DOHH2 (cell line): ENCODE data around the gene HES4.

Experiments
- H3F3A ChIP-seq: fragments of 200-600 bp; sonication (generic), shearing (Covaris generic); 2 replicates; pipeline ENCODE4 v1.6.0; 2016; ENCODE audit warnings: antibody characterized with exemption, mild to moderate bottlenecking; ENCODE audit not compliant: control insufficient read depth, insufficient read depth
- H3K27ac ChIP-seq: fragments of 200-600 bp; sonication (generic); 2 replicates; pipeline ENCODE4 v1.5.1; 2014; ENCODE audit warnings: low read depth, mild to moderate bottlenecking, low read length, moderate library complexity
- H3K27me3 ChIP-seq: fragments of 200-600 bp; sonication (generic); 2 replicates; pipeline ENCODE4 v1.6.1; 2014; ENCODE audit warnings: mild to moderate bottlenecking, low read length, mixed read lengths; ENCODE audit not compliant: control insufficient read depth
- H3K36me3 ChIP-seq: fragments of 200-600 bp; sonication (generic); 2 replicates; pipeline ENCODE4 v1.6.1; 2014; ENCODE audit warnings: mild to moderate bottlenecking, low read length, moderate library complexity, mixed read lengths; ENCODE audit not compliant: control insufficient read depth
- H3K4me1 ChIP-seq: fragments of 200-600 bp; sonication (generic); 2 replicates; pipeline ENCODE4 v1.6.1; 2014; ENCODE audit warnings: mild to moderate bottlenecking, low read length, mixed read lengths; ENCODE audit not compliant: control insufficient read depth
- H3K4me2 ChIP-seq: fragments of 200-600 bp; sonication (generic); 2 replicates; pipeline ENCODE4 v1.6.0; 2014; ENCODE audit warnings: mild to moderate bottlenecking, low read length, moderate library complexity
- H3K4me3 ChIP-seq: fragments of 200-600 bp; sonication (generic); 2 replicates; pipeline ENCODE4 v1.5.1; 2014; ENCODE audit warnings: mild to moderate bottlenecking, low read length, mixed read lengths
- H3K79me2 ChIP-seq: fragments of 200-600 bp; sonication (generic); 2 replicates; pipeline ENCODE4 v1.6.1; 2014; ENCODE audit warnings: mild to moderate bottlenecking, low read length, mixed read lengths; ENCODE audit not compliant: control insufficient read depth
- H3K9me2 ChIP-seq: fragments of 200-600 bp; sonication (generic); replicated peaks from 2 replicates; pipeline ENCODE4 v1.6.1; 2014; ENCODE audit warnings: mild to moderate bottlenecking, low read length, mixed read lengths; ENCODE audit not compliant: control insufficient read depth
- H3K9me3 ChIP-seq: fragments of 200-600 bp; sonication (generic); 2 replicates; pipeline ENCODE4 v1.6.1; 2014; ENCODE audit warnings: antibody characterized with exemption, low read length, mixed read lengths; ENCODE audit not compliant: control insufficient read depth, insufficient read depth
- H4K20me1 ChIP-seq: fragments of 200-600 bp; sonication (generic); 2 replicates; pipeline ENCODE4 v1.6.0; 2014; ENCODE audit warnings: low read depth, mild to moderate bottlenecking, antibody characterized with exemption, low read length, moderate library complexity; ENCODE audit not compliant: control insufficient read depth, insufficient read depth
- CTCF ChIP-seq: fragments of 200-600 bp; sonication (generic); IDR thresholded peaks from one replicate; pipeline ENCODE4 v1.5.1; 2014; ENCODE audit warnings: antibody characterized with exemption, mild to moderate bottlenecking, low read depth, low read length; ENCODE audit not compliant: poor library complexity, severe bottlenecking
- EZH2phosphoT487 ChIP-seq: fragments of 200-600 bp; sonication (generic); IDR thresholded peaks from 2 replicates; pipeline ENCODE4 v1.6.1; 2017; ENCODE audit warnings: borderline replicate concordance, mild to moderate bottlenecking, antibody characterized with exemption, low read length, moderate library complexity, mixed read lengths

Gene HES4

GRCh38 chr1:950881-951280, 49.0 kb downstream of the HES4 start:
- Histone ChIP-seq H3K4me2 (no peak overlapping the region), H3K9me3 (no peaks in the 10 kb centered on the region), H3K9me2 (no peaks in the 10 kb centered on the region), H3F3A (no peaks in the 10 kb centered on the region), H3K4me3 (no peak overlapping the region), H3K36me3 (peaks cover 93% of the 10 kb centered on the region), H3K4me1 (no peaks in the 10 kb centered on the region), H3K27me3 (no peaks in the 10 kb centered on the region), H4K20me1 (0 out of 2 replicates have a peak, but pooled peaks cover 6% of the 10 kb centered on the region), H3K79me2 (no peaks in the 10 kb centered on the region), H3K27ac (no peak overlapping the region)
- no peak for TF ChIP-seq CTCF
- TF ChIP-seq EZH2phosphoT487: no peak

- Histone ChIP-seq H3K4me3 (no peak overlapping the region), H3K79me2 (no peaks in the 10 kb centered on the region), H3K27ac (no peak overlapping the region), H3K9me3 (no peaks in the 10 kb centered on the region), H3K4me2 (no peak overlapping the region), H3K4me1 (no peaks in the 10 kb centered on the region), H3K36me3 (peaks cover 89% of the 10 kb centered on the region), H3K9me2 (no peaks in the 10 kb centered on the region), H4K20me1 (0 out of 2 replicates have a peak, but pooled peaks cover 6% of the 10 kb centered on the region), H3K27me3 (no peaks in the 10 kb centered on the region), H3F3A (no peaks in the 10 kb centered on the region)
- TF ChIP-seq CTCF: no peak
- TF ChIP-seq EZH2phosphoT487: no peak
Observed at GRCh38 chr1:950268-950667, 49.6 kb downstream of the HES4 start.
